Loucy (cell line): ENCODE data around the gene TRPM1.

Experiments used
- EZH2phosphoT487 ChIP-seq: fragments of 200-600 bp; IDR thresholded peaks from 2 replicates; pipeline ENCODE4 v1.6.1; 2018; ENCODE audit warnings: antibody characterized with exemption, mild to moderate bottlenecking, moderate library complexity, borderline replicate concordance
- TF ChIP-seq, protein P1 (sequence below): fragments of 200-600 bp; sonication (generic); conservative IDR thresholded peaks from 2 replicates; pipeline ENCODE4 v1.5.1; 2014; ENCODE audit warnings: mild to moderate bottlenecking, antibody characterized with exemption, low read length

DNA sequence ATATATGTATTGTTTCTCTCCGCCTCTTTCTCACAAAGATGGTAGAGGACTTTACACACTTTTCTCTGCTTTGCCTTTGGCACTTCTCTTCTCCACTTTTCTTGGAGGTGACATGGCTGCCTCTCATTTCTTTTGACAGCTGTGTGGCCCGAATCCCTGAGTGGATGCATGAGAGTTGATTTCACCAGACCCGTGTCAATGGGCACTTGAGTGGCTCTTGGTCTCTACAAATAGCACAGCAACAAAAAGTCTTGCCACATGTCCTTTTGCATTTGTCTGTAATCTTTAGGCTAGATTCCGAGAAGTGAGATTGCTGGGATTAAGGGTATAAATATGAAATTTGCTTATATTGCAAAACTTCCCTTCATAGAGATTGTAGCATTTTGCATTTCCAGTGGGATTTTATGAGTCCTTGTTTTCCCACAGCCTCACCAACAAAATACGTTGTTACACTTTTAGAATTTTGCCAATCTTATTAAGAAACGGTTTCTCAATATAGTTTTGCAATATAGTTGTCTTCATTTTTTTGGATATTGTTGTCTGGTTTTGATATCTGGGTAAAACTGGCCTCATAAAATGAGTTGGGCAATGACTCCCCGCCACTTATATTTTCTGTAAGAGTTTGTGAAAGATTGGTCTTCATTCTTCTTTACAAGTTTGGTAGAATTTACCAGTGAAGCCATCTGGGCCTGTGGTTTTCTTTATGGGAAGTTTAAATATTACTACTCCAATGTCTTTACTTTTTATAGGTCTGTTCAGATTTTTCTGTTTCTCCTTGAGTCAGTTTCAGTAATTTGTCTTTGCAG is 5.2 kb upstream of the TRPM1 start:
- TF ChIP-seq, protein P1, sequence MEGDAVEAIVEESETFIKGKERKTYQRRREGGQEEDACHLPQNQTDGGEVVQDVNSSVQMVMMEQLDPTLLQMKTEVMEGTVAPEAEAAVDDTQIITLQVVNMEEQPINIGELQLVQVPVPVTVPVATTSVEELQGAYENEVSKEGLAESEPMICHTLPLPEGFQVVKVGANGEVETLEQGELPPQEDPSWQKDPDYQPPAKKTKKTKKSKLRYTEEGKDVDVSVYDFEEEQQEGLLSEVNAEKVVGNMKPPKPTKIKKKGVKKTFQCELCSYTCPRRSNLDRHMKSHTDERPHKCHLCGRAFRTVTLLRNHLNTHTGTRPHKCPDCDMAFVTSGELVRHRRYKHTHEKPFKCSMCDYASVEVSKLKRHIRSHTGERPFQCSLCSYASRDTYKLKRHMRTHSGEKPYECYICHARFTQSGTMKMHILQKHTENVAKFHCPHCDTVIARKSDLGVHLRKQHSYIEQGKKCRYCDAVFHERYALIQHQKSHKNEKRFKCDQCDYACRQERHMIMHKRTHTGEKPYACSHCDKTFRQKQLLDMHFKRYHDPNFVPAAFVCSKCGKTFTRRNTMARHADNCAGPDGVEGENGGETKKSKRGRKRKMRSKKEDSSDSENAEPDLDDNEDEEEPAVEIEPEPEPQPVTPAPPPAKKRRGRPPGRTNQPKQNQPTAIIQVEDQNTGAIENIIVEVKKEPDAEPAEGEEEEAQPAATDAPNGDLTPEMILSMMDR = no peak
- no peak for TF ChIP-seq EZH2phosphoT487
